Measurements from ENCODE around the gene DLG2.

GRCh38 chr11:83711106-83711527 lies 1916.0 kb downstream of the DLG2 start:
- TF ChIP-seq TAF1 (IDR thresholded peaks at IDR 0.05; ENCODE audit: low read depth, low read length) (no peak), POLR2AphosphoS5 (IDR thresholded peaks at IDR 0.05; ENCODE audit: low read depth, low read length) (no peak), POLR2A (IDR thresholded peaks at IDR 0.05; ENCODE audit: low read depth, low read length) (no peak), PAX5 (IDR thresholded peaks at IDR 0.05; ENCODE audit: insufficient read depth, low read length, severe bottlenecking) (no peak)

Data from GM12891 (cell line).